ENCODE measurements around the gene PIKFYVE. TPM values are rescaled to one million over a fixed set of nuclear protein-coding genes. Genes with fewer than 3 reads are reported as not detected.
A peak's percentile ranks its signal among the peaks of the same experiment; 100 is the strongest.

Gene PIKFYVE
- total RNA-seq, 1 experiment from 2014 or later, result 27.2 TPM

DNA sequence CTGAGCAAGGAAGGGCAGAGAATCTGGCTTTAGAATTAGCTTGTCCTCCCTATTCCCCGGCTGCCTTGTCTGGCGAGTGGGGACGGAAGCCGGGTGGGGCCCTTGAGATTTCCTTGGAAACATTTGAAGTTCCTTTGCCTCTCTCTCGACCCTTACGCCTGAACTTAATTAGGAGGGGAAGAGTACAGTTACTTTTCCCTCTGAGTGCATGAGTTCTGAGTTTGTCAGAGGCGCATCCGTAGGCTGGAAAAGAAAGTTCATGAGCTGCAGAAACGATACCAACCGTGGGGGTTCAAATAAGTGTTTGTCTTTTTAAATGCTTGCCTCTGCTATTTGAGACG lies 468 bp downstream of the PIKFYVE start:
- no peak overlapping the region for H3T11ph ChIP-seq (ENCODE audit: low read length)
- H3K14ac ChIP-seq (ENCODE audit: insufficient read depth, low read length), result no peak overlapping the region
- no peak overlapping the region for H2BK20ac ChIP-seq (ENCODE audit: low read depth, low read length, poor library complexity, severe bottlenecking)
- Mint-ChIP-seq H3K9me3 (peaks cover 4 to 5% of the 10 kb centered on the region in 2 experiments; a peak in 1 of 5 replicates), H3K36me3 (ENCODE audit: insufficient read depth in 1 of 3, low read depth in 3 of 3) (peaks cover 6 to 11% (median 7%) of the 10 kb centered on the region in 3 experiments), H3K4me1 (peaks cover 31 to 33% of the 10 kb centered on the region in 2 experiments), H3K27ac (peak overlapping the region; percentile 96 to 98 (median 98); a peak in 6 of 7 replicates), H3K4me3 (peak overlapping the region; percentile 91 to 98), H3K27me3 (ENCODE audit: low read depth) (no peaks in the 10 kb centered on the region)
- no peak overlapping the region for H3K56ac ChIP-seq (ENCODE audit: insufficient read length, low read depth, low read length)
- no peak overlapping the region for H3K18ac ChIP-seq (ENCODE audit: insufficient read length, low read depth, low read length)
- no peaks in the 10 kb centered on the region for H4K20me1 ChIP-seq (ENCODE audit: control insufficient read depth, insufficient read depth, insufficient read length)
- no peaks in the 10 kb centered on the region for H3K27me3 ChIP-seq (ENCODE audit: insufficient read depth, low read length)
- H2AFZ ChIP-seq (ENCODE audit: low read length), result no peak overlapping the region
- no peak overlapping the region for H2BK12ac ChIP-seq (ENCODE audit: insufficient read length, low read depth, low read length)
- H4K91ac ChIP-seq (ENCODE audit: insufficient read length, low read depth, low read length), result no peak overlapping the region
- H2BK15ac ChIP-seq (ENCODE audit: low read depth, low read length), result no peak overlapping the region
- no peak overlapping the region for H4K5ac ChIP-seq (ENCODE audit: insufficient read length, low read depth, low read length)
- peak overlapping the region; percentile 72 for H3K9ac ChIP-seq (ENCODE audit: extremely low read depth, insufficient read length, low read length)
- H3K79me1 ChIP-seq (ENCODE audit: insufficient read depth, low read depth, low read length, poor library complexity, severe bottlenecking), result peaks cover 3% of the 10 kb centered on the region
- H3K4me1 ChIP-seq (ENCODE audit: insufficient read depth, low read length), result no peaks in the 10 kb centered on the region
- TF ChIP-seq, protein P1, sequence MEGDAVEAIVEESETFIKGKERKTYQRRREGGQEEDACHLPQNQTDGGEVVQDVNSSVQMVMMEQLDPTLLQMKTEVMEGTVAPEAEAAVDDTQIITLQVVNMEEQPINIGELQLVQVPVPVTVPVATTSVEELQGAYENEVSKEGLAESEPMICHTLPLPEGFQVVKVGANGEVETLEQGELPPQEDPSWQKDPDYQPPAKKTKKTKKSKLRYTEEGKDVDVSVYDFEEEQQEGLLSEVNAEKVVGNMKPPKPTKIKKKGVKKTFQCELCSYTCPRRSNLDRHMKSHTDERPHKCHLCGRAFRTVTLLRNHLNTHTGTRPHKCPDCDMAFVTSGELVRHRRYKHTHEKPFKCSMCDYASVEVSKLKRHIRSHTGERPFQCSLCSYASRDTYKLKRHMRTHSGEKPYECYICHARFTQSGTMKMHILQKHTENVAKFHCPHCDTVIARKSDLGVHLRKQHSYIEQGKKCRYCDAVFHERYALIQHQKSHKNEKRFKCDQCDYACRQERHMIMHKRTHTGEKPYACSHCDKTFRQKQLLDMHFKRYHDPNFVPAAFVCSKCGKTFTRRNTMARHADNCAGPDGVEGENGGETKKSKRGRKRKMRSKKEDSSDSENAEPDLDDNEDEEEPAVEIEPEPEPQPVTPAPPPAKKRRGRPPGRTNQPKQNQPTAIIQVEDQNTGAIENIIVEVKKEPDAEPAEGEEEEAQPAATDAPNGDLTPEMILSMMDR (conservative IDR thresholded peaks at IDR 0.05), result no peak
- no CpG with 5 or more reads among the region's 11 CpGs for WGBS (ENCODE audit: extremely low coverage, insufficient read length, low lambda C conversion rate)
- no peak overlapping the region for H2AK5ac ChIP-seq (ENCODE audit: insufficient read length, low read length)
- H4K8ac ChIP-seq (replicated peaks; ENCODE audit: insufficient read length, low read depth, low read length), result no peak overlapping the region
- H3K27ac ChIP-seq (ENCODE audit: insufficient read length, low read depth, low read length), result peak overlapping the region; percentile 84
- H2BK5ac ChIP-seq (ENCODE audit: insufficient read length, low read length), result no peak overlapping the region
- peaks cover 18% of the 10 kb centered on the region for H3K79me2 ChIP-seq (ENCODE audit: insufficient read depth, low read length)
- no peak overlapping the region for H2BK120ac ChIP-seq (ENCODE audit: low read depth, low read length, poor library complexity, severe bottlenecking)
- H3K23me2 ChIP-seq (ENCODE audit: insufficient read length, low read depth, low read length, poor library complexity, severe bottlenecking), result peaks cover 4% of the 10 kb centered on the region
- no peak for DNase-seq
- no peak overlapping the region for H3K23ac ChIP-seq (ENCODE audit: insufficient read length, low read depth, low read length)
- H3K9me3 ChIP-seq (ENCODE audit: control insufficient read depth, low read depth, low read length), result no peaks in the 10 kb centered on the region
- H3K4me2 ChIP-seq (ENCODE audit: insufficient read depth, insufficient read length, low read length), result peak overlapping the region; percentile 89
- no peak overlapping the region for H3K4ac ChIP-seq (ENCODE audit: low read depth, low read length)
